Psoas muscle (tissue), 8 donors: Measurements from ENCODE around the gene PAK1. TPM values are rescaled to one million over a fixed set of nuclear protein-coding genes. Genes with fewer than 3 reads are reported as not detected.

Source experiments
- ATAC-seq, 4 donors: fragments of 200-7000 bp; cut with Tn5 transposase; one replicate each; pipeline ENCODE4 v1.9.1; 2020; ENCODE audit warnings: moderate library complexity in 3 of 4, mild to moderate bottlenecking in 2 of 4
- DNase-seq, 2 donors: peaks; one replicate each; pipeline ENCODE4 v3.0.0-alpha.2; 2020
- H3K27ac ChIP-seq: fragments of 200-600 bp; one replicate; pipeline ENCODE4 v1.8.0; 2022
- H3K27me3 ChIP-seq, 3 donors: fragments of 200-600 bp in 1 of 3; one replicate each; pipeline versions ENCODE4 v1.6.1 to v1.8.0; 2013 to 2022; ENCODE audit warnings: low read length in 2 of 3, mild to moderate bottlenecking in 2 of 3, moderate library complexity in 1 of 3; ENCODE audit not compliant: insufficient read depth in 3 of 3
- H3K36me3 ChIP-seq, 2 donors: fragments of 200-600 bp in 1 of 2; one replicate each; pipeline versions ENCODE4 v1.6.1 to v1.8.0; 2013 to 2022; ENCODE audit warnings: low read depth in 1 of 2, mild to moderate bottlenecking in 1 of 2, moderate library complexity in 1 of 2; ENCODE audit not compliant: insufficient read depth in 1 of 2
- H3K4me1 ChIP-seq: fragments of 200-600 bp; one replicate; pipeline ENCODE4 v1.8.0; 2022
- H3K4me3 ChIP-seq: fragments of 200-600 bp; one replicate; pipeline ENCODE4 v1.8.0; 2022; ENCODE audit warnings: mild to moderate bottlenecking
- H3K9me3 ChIP-seq: fragments of 200-600 bp; one replicate; pipeline ENCODE4 v1.8.0; 2022
- CTCF ChIP-seq: fragments of 200-600 bp; IDR thresholded peaks from one replicate; pipeline ENCODE4 v1.8.0; 2022; ENCODE audit warnings: antibody characterized with exemption
- WGBS, 3 donors: extraction: QIAGEN DNeasy Blood & Tissue Kit; methylation state at CpG; one replicate each; pipeline versions ENCODE4 v1.1.6 to v1.1.7; 2013; 5-methylcytosine and 5-hydroxymethylcytosine counted together
- intact Hi-C, 2 donors: fragments of 100-400 bp; cut with DNase I; formaldehyde crosslinking; loops; one replicate each; pipeline versions ENCODE4 v1.11.0 to v1.14.2; 2022
- polyA plus RNA-seq, 3 donors: library from polyadenylated mRNA; stranded (reverse); fragments of 200-250 nt; gene quantifications; one replicate each; pipeline ENCODE4 v1.2.3, GENCODE V29; 2013
- total RNA-seq, 4 donors: library from RNA; stranded (reverse); fragmentation: NEBNext Ultra II Directional in 2 of 4; extraction: Animal tissue kit (Norgen Biotek cat#: 25700) in 2 of 4; gene quantifications; one replicate each; pipeline versions ENCODE4 v1.2.1 to v1.2.4, GENCODE V29; 2021 to 2023
- donor health status: healthy with polysubstance abuse.
- donor health status: DM: no; HTN: no; CAD: no; lungs with moderate emphysema.
- donor health status: Bipolar disorder and iron deficiency.
- donor health status: healthy.
- donor health status: DM: yes; HTN: yes; CAD: no.
- donor health status: DM: no; HTN: no; CAD: no.
- donor health status: DM: no; HTN: no; CAD: no.
- donor health status: DM: yes; HTN: yes; CAD: no.

Gene PAK1
- total and polyA plus RNA-seq, 7 donors, result 12.8 to 78.7 (median 39.5) TPM

- H3K9me3 ChIP-seq, result no peaks in the 10 kb centered on the region
- DNase-seq (no peak), ATAC-seq (no peak)
- no peaks in the 10 kb centered on the region for H3K36me3 ChIP-seq
- no peak for TF ChIP-seq CTCF
- intact Hi-C loops, result no loop called here
- no peaks in the 10 kb centered on the region for H3K4me1 ChIP-seq
- 68 to 78% (median 72%) methylated on average over 1 of the region's 1 CpG for WGBS, 3 donors
- no peak overlapping the region for H3K27ac ChIP-seq
- H3K4me3 ChIP-seq, result no peak overlapping the region
- no peaks in the 10 kb centered on the region for H3K27me3 ChIP-seq
Observed at GRCh38 chr11:77510851-77511250, 37.0 kb upstream of the PAK1 start.

- Histone ChIP-seq H3K9me3 (no peaks in the 10 kb centered on the region), H3K27ac (no peak overlapping the region), H3K4me1 (no peaks in the 10 kb centered on the region), H3K27me3 (no peaks in the 10 kb centered on the region), H3K4me3 (no peak overlapping the region), H3K36me3 (no peaks in the 10 kb centered on the region)
- intact Hi-C loops, result no loop called here
- no peak for DNase-seq
- WGBS, 3 donors, result 93 to 95% (median 93%) methylated on average over 3 of the region's 3 CpGs
- TF ChIP-seq CTCF, result no peak
- ATAC-seq, result no peak
Observed at GRCh38 chr11:77510095-77510494, 36.2 kb upstream of the PAK1 start.

- no peak overlapping the region for H3K4me3 ChIP-seq
- no peak for ATAC-seq
- H3K4me1 ChIP-seq, result no peaks in the 10 kb centered on the region
- TF ChIP-seq CTCF, result no peak
- no peaks in the 10 kb centered on the region for H3K27me3 ChIP-seq
- no peak overlapping the region for H3K27ac ChIP-seq
- H3K36me3 ChIP-seq, result no peaks in the 10 kb centered on the region
- H3K9me3 ChIP-seq, result no peaks in the 10 kb centered on the region
- 66 to 70% (median 67%) methylated on average over 2 of the region's 2 CpGs for WGBS, 3 donors
- DNase-seq, result no peak
- intact Hi-C loops, result no loop called here
Observed at GRCh38 chr11:77508019-77508418, 34.1 kb upstream of the PAK1 start.

GRCh38 chr11:77506857-77507256 is 33.0 kb upstream of the PAK1 start:
- H3K4me1 ChIP-seq, result no peaks in the 10 kb centered on the region
- H3K36me3 ChIP-seq, result no peaks in the 10 kb centered on the region
- 64 to 80% (median 68%) methylated on average over 2 of the region's 2 CpGs for WGBS, 3 donors
- intact Hi-C loops, result no loop called here
- no peak overlapping the region for H3K27ac ChIP-seq
- no peak for ATAC-seq
- no peaks in the 10 kb centered on the region for H3K9me3 ChIP-seq
- no peaks in the 10 kb centered on the region for H3K27me3 ChIP-seq
- no peak for DNase-seq
- no peak overlapping the region for H3K4me3 ChIP-seq
- no peak for TF ChIP-seq CTCF

GRCh38 chr11:77505956-77506355 is 32.1 kb upstream of the PAK1 start:
- H3K36me3 ChIP-seq, result no peaks in the 10 kb centered on the region
- WGBS, 3 donors, result 62 to 72% (median 68%) methylated on average over 3 of the region's 3 CpGs
- ATAC-seq (no peak), DNase-seq (no peak)
- H3K4me3 ChIP-seq, result no peak overlapping the region
- H3K27me3 ChIP-seq, result no peaks in the 10 kb centered on the region
- H3K27ac ChIP-seq, result no peak overlapping the region
- intact Hi-C loops, result no loop called here
- no peak for TF ChIP-seq CTCF
- no peaks in the 10 kb centered on the region for H3K4me1 ChIP-seq
- no peaks in the 10 kb centered on the region for H3K9me3 ChIP-seq
